ENCODE data around the gene SESN2. TPM values are rescaled to one million over a fixed set of nuclear protein-coding genes. Genes with fewer than 3 reads are reported as not detected.
A peak's percentile ranks its signal among the peaks of the same experiment; 100 is the strongest.

SESN2 gene
- polyA plus RNA-seq, 2 of the 4 experiments (the other 2 are of a cell fraction), result 5.2 to 16.6 TPM

GRCh38 chr1:28258628-28259251 is 578 bp upstream of the SESN2 start:
- Histone ChIP-seq H3K9me3 (no peaks in the 10 kb centered on the region), H3K4me3 (no peak overlapping the region; the same call in 2 of the 3 replicates), H3K27ac (peak overlapping the region; percentile 77 to 84), H3K4me1 (peaks cover 37% of the 10 kb centered on the region), H3K4me2 (peak overlapping the region; percentile 76)
- DNase-seq (ENCODE audit: low read depth in 1 of 2, low spot score in 1 of 2) (no peak), FAIRE-seq (no peak), ATAC-seq (peak in 1 of 2 experiments; percentile 8; a peak in 1 of 6 replicates)
- WGBS (ENCODE audit: missing lambda C conversion rate), result 31% methylated on average over 12 of the region's 12 CpGs
- TF ChIP-seq, protein P1, sequence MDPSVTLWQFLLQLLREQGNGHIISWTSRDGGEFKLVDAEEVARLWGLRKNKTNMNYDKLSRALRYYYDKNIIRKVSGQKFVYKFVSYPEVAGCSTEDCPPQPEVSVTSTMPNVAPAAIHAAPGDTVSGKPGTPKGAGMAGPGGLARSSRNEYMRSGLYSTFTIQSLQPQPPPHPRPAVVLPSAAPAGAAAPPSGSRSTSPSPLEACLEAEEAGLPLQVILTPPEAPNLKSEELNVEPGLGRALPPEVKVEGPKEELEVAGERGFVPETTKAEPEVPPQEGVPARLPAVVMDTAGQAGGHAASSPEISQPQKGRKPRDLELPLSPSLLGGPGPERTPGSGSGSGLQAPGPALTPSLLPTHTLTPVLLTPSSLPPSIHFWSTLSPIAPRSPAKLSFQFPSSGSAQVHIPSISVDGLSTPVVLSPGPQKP (IDR thresholded peaks at IDR 0.05; ENCODE audit: low read depth, low read length), result no peak
- TF ChIP-seq RNF2 (IDR thresholded peaks at IDR 0.05; ENCODE audit: borderline replicate concordance, low read depth) (no peak), HOXA7 (CRISPR knock-in tag; IDR thresholded peaks at IDR 0.05) (no peak), CHD4 (IDR thresholded peaks at IDR 0.05; ENCODE audit: borderline replicate concordance) (no peak), GATA3 (IDR thresholded peaks at IDR 0.05; ENCODE audit: borderline replicate concordance) (no peak), TP53 (CRISPR knock-in tag; IDR thresholded peaks at IDR 0.05) (no peak), FOXS1 (CRISPR knock-in tag; IDR thresholded peaks at IDR 0.05) (no peak), HMGXB4 (CRISPR knock-in tag; IDR thresholded peaks at IDR 0.05; ENCODE audit: borderline replicate concordance) (no peak), REST (IDR thresholded peaks at IDR 0.05) (no peak), EP300 (IDR thresholded peaks at IDR 0.05) (no peak), PHF8 (IDR thresholded peaks at IDR 0.05; ENCODE audit: borderline replicate concordance, low read depth) (no peak), CBX2 (IDR thresholded peaks at IDR 0.05; ENCODE audit: borderline replicate concordance, low read depth) (no peak), NPAS2 (CRISPR knock-in tag; IDR thresholded peaks at IDR 0.05; ENCODE audit: borderline replicate concordance) (no peak), HES2 (IDR thresholded peaks at IDR 0.05) (no peak), RCOR1 (IDR thresholded peaks at IDR 0.05; ENCODE audit: low read depth, low read length) (no peak)
- TF ChIP-seq, protein P2, sequence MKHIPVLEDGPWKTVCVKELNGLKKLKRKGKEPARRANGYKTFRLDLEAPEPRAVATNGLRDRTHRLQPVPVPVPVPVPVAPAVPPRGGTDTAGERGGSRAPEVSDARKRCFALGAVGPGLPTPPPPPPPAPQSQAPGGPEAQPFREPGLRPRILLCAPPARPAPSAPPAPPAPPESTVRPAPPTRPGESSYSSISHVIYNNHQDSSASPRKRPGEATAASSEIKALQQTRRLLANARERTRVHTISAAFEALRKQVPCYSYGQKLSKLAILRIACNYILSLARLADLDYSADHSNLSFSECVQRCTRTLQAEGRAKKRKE (CRISPR knock-in tag; IDR thresholded peaks at IDR 0.05; ENCODE audit: low read depth), result no peak
- ChIA-PET CTCF (interaction anchor here (1.2 to 5.3 kb wide), 2 partner anchors 10 to 101 kb away, joined by 4 to 34 read pairs; no protein-coding TSS in a partner anchor), POLR2A (interaction anchor here (0.6 to 2.6 kb wide), 5 partner anchors 10 to 390 kb away, joined by 3 to 25 read pairs (median 3); partner anchors contain the start of genes ATP5IF1 and RNU11)

Measured in A549 (cell line).